Fibroblast of peridontal ligament (primary cell): ENCODE measurements around the gene ZC3H6.
"Not testable (repeated sequence)": the region's sequence is repeated elsewhere in the genome, so short reads cannot be mapped to it uniquely, and the experiment has no call there.

Source experiments
- DNase-seq: peaks from one replicate; pipeline ENCODE4 v3.0.0-alpha.2; 2010; ENCODE audit errors: extremely low read depth

Gene ZC3H6

DNA sequence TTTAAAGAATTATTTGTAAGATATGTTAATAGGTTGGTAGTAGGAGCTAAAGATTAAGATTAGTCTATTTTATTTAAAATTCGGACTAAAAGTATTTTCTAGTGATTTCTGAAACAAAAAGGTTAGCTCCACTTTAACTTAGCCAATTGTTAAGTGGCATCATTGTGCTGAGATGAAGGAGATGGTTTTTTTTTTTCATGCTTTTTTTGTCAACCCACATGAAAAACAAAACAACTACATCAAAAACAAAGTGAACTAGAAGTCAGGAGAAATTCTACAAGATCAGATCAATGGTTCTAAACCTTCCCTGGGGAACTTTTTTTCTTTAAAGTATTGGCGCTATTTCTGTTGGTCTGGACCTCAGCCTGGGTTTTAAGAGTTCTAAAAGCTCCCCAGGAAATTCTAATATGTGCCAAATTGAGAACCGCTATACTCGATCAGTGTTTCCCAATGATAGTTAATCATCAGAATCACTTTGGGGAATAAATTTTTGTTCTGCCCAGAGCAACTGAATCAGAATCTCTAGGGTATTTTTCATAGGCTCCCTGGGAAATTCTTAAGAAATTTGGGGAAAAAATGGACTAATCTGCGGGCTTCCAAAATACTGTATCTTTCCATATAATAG is 2.3 kb downstream of the ZC3H6 start:
- peak; percentile 19 for DNase-seq

DNA sequence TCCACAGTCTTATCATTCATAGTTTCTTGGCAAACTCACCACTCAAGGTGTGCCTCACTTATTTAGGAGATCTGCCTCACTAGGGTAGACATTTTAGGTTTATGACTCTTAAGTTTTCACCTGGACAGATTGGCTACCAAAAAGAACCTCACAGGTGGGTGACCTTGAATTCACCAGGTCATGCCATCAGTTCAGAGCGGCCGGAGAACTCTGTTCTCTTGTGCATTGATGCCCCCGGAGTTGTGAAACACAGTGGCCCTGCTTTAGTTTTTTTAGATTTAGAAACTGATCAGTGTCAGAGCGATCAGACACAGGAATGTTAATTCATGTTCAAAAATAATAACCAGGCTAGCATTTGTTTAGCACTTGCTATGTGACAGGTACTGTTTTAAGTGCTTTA is 6.7 kb downstream of the ZC3H6 start:
- DNase-seq = not testable (repeated sequence)

DNA sequence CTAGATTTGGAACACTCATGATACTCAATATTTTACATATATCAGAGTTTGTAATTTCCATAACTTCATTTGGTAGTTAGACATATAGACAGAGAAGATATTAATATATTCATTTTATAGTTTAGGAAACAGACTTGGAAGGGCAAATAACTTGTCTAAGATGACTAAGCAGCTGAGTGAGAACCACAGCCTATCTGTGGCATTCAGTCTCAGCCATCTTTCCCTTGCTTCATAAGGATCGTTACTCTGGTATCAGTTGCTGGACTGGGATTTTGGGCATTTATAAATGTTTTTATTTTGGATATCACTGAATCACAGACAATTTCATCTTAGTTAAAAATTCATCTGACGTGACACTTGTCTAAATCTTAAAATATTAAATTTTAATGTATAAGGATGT is 8.1 kb downstream of the ZC3H6 start:
- peak; percentile 25 for DNase-seq

DNA sequence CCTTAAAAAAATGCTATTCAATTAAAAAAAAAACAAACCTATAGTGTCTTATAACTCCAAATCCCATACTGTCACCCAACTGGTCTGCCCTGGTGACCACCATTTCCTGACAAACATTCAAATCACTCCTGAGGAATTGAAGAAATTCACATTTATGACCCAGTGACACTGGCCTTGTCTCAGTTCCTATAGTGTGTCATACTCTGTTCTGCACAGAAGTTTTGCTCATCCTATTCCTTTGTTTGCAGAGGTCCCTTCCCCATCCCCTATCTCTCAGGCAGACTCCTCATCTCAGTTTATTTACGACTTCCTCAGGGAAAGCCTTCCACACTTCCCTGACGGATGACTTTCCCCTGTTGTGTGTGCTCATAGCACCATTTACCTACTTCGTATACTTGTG is 14.7 kb downstream of the ZC3H6 start:
- no peak for DNase-seq

DNA sequence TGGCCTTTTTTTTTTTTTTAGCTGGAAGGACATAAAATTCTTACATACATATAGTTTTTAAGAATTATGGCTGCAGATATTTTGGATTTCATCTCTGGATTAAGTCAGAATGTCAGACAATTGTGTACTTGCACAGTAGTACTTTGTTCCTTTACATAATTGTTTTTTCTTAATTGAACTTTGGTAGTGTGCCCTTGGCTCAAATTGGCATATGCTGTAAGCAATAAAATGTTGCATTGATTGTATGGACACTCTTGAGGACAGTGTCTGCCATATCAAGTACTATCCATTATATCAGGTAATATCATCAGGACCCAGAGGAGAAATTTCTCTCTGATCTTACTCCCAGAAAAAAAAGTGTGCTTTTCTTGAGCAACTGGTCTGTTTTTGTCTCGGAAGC is 15.3 kb downstream of the ZC3H6 start:
- no peak for DNase-seq

DNA sequence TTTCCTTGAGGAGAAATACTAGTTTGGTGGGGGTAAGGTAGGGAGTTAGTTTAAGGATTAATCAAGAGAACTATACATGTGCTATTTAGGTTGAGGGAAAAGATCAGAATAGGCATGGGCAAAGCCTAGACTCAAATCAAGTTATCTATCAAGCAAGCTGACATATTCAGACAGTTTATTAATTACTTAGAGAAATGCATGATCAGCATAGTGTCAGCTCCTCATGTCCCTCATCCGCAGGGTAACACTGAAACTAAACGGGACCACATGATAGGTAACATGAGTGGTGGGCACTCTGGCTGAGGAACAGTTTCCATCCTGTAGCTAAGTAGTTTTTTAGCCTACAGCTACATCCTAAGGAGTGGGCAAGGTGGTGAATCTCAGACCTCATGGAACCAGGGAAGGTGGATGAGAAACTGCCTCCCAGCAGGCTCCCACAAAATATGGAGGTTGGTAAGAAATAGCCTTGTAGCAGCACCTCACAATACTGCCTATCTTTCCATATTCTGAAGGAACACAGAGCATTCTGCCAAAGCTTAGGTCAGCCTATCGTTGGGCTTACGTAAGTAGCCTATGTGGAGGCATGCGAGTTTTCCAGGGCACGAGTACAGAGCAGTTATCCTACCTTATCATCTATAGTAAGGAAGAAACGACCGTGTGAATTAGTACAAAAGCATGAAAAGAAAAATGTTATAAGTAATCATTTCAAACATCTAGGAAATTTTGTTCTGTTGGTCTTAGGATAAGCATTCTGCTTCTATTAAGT is 18.4 kb downstream of the ZC3H6 start:
- DNase-seq = no peak

DNA sequence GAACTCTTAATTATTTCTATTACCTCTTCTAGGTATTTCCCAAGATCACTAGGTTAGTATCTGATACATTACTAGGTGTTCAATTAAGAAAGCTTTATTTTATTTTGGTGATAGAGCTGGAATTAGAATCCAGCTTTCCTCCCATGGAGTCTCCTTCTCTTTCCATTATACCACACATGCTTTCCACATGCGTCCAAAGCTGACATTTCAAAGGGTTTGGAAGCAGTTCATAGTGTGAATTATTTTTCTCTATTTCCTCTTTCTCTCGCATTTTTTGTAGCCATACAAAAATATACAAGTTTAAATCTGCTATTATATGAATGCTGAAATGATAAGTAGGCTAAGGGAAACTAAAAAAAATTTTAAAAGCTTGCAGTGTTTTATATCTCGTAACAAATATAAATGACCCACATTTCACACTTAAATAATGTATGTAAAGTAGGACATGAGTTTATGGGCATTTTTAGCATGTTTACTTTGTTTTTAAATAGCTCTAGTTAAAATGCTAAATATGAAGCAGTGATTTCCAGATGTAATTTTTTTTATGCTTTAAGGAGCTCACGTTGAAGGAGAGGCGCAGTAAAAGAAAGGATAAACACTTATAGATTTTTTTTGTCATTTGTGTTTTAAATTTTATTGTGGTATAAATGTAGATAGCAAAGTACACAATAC is 20.1 kb downstream of the ZC3H6 start:
- peak; percentile 25 for DNase-seq

DNA sequence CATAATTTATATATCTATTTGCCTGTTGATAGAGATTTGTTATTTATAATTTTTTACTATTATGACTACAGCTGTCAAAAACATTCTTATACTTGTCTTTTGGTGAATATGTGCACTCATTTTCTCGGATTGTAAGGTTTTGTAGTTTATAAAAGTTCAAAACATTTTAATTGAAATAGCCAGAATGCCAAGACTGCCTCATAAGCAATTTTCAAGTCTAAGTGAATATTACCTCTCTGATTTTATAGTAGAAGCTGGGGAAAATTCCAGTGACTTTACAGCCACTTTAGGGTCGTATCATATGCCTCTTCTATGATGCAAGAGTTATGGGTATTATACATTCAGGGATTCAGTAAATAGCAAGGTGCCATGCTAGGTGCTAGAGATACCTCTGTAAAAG is 21.0 kb downstream of the ZC3H6 start:
- no peak for DNase-seq

DNA sequence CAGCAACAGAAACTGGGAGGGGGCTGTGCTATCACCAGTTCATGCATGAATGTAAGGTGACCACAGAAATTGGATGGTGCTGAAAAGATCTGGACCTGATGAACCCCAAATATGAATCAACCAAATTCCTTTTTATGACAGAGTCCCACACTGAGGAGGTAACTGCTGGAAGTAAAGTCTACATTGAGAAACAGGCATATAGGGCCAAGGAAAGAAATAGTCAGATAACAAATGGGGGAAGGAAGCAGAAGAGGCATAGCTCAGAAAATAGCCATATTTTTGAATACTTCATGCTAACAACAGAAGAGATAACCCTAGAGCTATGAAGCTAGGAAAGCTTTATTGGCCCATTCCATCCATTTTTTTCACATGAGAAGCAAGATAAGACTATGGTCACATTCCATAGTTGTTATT is 25.8 kb downstream of the ZC3H6 start:
- DNase-seq = no peak

DNA sequence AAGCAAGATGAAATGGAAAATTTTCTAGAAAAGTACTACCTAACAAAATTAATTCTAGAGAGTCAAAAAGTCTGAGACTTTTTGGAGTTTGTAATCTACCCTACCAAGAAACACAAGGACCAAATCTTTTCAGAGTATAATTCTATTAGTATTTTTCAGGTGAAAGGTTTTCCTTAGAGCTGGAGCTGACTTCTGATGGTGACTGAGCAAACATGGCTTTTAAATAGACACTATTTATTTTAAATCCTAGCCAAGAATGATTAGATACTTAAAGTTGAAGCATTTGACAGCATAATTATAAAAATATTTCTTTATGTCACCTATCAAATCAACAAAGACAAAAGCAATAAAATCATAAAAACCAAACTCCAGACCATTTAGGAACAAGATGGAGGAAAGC is 26.6 kb downstream of the ZC3H6 start:
- no peak for DNase-seq

DNA sequence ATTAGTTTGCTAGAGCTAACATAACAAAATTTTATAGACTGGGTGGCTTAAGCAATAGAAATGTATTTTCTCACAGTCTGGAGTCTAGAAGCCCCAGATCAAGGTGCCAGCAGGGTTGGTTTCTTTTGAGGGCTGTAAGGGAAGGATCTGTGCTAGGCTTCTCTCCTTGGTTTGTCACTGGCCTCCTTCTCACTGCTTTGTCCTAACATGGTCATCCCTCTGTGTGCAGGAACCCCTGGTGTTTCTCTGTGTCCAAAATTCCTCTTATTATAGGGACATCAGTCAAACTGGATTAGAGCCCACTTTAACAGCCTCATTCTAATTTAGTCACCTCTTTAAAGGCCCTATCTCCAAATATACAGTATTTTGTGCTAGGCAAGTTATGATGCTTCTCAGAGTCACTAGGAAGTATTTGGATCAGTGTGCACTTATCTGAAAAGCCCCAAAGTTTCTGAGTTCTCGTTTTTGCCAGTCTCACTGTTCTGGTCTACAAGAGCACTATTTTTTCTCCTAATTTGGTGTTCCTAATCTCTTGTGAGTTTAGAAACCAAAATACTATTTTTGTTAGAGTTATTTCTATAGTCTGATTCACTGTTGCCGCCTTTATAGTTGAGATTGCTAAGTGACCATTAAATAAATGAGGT is 29.0 kb downstream of the ZC3H6 start:
- DNase-seq = no peak

DNA sequence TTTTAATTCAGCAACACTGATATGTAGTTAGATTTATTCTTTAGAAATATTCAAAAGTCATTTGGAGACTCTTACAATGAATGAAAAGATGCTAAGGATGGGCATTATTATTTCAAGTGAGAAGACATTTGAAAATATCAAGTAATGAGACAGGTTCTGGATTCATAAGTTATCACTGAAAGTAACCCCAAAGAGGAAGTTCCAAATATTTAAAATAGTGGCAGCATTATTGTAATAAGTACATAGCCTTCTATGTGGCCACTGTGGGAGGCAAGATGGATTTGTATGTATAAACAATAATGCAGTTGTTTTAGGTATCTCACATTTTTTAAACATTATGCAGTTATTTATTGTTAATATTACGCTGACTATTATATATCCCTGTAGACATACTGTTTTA is 29.7 kb downstream of the ZC3H6 start:
- no peak for DNase-seq

DNA sequence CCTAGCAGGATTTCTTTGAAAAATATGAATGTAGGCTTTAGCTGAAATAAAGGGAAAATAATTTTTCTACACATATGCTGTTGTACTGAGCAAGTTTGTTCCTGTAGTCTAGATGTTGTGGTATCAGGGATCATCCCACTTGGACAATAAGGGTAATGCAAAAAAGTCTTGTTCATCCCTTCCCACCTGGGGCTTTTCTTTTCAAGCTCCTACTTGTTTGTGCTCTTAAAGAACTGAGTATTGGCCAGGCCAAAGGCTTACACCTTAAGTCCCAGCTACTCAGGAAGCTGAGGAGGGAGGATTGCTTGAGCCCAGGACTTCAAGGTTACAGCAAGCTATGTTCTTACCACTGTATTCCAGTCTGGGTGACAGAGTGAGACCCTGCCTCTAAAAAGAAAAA is 35.5 kb downstream of the ZC3H6 start:
- no peak for DNase-seq

DNA sequence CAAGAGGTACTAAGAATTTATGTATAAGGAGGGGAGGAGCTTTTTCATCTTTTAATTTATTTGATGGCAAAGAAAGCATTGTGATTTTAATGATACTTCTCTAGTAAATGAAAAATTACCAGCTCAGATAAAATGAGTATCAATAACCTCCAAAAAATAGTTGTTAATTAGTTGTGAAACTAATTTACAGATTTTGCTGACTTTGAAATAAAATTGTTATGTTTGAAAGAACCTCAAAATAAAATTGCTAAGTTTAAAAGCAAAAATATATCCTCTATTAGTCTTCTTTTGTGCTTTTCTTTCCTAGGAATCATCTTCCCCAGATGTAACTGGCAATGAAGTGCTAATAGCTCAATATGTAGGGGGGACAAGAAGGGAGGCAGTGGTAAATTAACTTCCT is 36.5 kb downstream of the ZC3H6 start:
- DNase-seq = no peak

DNA sequence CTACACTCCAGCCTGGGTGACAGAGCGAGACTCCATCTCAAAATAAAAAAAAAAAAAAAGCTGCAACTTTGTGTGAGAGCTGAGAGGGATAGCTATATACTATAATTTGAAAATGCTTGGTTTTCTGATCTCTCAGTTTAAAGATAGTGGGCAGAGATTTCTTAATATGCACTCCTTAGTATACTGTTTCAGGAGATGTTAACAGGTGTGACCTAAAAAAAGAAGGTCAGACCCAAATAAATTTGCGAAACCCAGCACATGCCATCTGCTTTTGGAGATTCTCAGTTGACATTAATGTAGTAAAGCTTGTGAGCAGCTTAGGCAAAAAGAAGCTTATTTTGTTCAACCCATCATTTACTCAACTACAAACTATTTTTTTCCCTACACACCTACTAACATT is 37.4 kb downstream of the ZC3H6 start:
- no peak for DNase-seq

DNA sequence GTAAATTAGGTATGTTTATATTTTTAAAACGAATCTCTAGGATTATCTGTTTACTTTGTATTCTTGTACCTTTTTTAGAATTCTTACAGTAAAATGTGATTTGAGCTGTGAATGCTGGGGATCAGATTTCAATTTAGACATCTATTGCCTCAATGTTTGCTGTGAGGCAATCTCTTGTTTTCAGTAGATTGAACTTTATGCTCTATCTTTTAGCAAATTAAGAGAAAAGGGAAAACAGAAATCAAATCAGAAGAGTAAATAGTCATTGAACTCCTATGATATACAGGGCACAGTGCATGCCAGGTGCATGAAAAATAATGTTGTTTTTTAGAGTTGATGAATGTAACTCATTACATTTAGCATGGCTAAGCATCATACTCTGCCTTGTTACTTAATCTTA is 39.5 kb downstream of the ZC3H6 start:
- DNase-seq = peak; percentile 40

DNA sequence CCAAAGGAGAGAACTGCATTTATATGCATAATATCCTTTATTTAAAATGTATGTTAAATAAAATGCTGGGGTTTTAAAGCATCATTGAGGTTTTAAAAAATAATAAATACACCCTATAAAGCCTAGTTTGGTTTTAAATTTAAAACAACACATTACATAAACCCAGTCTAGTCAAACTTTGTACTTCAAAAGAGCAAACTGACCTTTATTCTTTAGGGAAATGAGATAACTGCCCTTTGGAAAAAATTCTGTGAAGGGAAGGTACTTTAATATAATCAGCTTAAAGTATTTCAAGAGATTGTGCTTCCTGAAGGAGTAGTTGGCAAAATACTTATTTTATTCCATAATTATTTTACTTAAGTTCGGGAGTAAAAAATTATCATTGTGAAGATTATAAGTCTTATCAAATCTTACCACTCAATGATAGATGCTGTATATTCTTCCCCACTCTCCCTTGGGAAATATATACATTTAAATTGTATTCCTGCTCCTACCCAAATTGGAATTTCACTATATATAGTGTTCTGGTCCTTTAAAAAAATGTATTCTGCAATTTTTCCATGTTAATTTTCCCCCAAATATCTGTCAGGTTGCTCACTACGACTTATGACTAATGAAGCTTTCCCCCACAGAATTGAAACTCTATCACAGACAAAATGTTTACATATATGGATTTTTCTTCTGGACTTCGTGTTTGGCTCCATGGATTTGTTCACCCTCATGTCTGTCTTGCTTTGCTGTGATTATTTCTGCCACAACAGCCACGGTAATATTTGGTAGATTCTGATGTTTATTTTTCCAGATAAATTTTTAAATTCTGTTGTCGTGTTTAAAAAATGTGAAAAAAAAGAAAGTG is 42.1 kb downstream of the ZC3H6 start:
- peak; percentile 71 for DNase-seq

DNA sequence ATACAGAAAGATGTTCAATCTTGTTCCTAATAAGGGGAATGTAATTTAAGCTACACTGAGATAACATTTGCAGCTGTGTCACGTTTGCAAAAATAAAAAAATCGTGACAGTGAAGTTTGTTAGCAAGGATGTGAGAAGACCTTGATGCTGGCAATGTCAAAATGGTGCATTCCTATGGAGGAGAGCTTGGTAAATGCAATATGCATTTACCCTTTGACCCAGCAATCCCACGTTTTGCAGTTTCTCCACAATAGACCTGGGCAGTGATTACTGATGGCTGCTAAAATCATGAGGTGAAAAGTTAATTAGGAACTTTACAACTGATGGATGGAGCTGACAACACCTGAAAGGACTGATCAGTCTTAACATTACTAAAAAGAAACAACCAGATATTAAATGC is 43.1 kb downstream of the ZC3H6 start:
- no peak for DNase-seq

DNA sequence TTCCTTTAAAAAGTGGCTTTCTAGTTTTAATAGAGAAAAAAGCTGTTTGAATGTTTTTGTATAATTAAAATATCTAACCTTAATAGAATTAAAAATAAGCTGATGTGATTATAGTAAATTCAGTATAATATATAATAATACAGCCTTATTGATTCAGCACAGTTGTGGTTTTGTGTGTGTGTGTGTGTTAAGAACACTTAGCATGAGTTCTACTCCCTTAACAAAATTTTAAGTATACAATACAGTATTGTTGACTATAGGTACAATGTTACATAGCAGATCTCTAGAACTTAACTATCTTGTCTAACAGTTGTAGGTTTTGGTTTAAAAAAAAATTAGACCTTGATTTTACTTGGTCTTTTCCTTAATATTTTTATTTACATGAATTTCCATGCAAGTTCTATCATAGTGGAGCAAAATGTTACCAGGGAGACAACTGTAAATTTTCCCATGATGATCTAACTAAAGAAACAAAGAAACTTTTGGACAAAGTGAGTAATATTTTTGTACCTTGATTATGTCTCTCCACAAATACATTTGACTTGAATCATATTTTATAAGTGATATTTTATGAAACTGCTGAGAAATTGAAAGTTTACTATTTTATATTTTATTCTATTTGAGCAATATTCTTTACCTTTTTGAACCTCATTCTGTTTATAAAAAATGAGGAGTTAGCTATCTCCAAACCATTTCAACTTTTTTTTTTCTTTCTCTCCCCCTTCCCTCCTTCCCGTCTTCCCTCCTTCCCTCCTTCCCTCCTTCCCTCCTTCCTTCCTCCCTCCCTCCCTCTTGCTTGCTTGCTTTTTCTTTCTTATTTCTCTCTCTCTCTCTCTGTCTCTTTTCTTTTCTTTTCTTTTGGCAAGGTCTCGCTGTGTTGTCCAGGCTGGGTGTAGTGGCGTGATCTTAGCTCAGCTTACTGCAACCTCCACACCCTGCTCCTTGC is 46.3 kb downstream of the ZC3H6 start:
- peak; percentile 52 for DNase-seq

DNA sequence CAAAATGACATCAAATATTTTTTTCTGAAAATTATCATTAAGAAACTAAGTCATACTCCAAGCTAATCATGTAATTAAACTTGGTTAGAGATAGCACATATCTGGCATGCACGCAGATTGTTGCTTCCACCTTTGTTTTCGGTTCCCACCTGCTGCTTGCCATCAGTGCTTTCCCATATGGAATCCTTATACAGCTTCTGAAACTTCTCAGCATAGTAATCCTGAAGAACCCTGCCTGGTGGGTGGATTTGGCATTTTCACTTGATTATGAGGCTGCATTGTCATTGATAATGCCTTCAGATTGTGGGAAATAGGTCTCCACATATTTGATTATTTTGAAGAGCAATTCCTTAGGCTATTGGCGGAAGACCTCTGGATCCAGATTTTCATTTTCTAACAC is 47.5 kb downstream of the ZC3H6 start:
- no peak for DNase-seq
